Muscle of leg (tissue), 11 donors: ENCODE results near the gene SHISA7. TPM values are rescaled to one million over a fixed set of nuclear protein-coding genes. Genes with fewer than 3 reads are reported as not detected.

Experiments used
- DNase-seq: peaks from one replicate; pipeline ENCODE4 v3.0.0; 2013
- H3K27ac ChIP-seq: one replicate; pipeline ENCODE4 v1.5.1; 2013; ENCODE audit warnings: mild to moderate bottlenecking, low read length, control low read depth
- H3K27me3 ChIP-seq: one replicate; pipeline ENCODE4 v1.6.1; 2013; ENCODE audit warnings: low read length; ENCODE audit not compliant: control insufficient read depth, insufficient read depth
- H3K36me3 ChIP-seq: one replicate; pipeline ENCODE4 v1.6.1; 2013; ENCODE audit warnings: low read length; ENCODE audit not compliant: control insufficient read depth, insufficient read depth
- H3K4me1 ChIP-seq: one replicate; pipeline ENCODE4 v1.6.1; 2013; ENCODE audit warnings: low read length; ENCODE audit not compliant: control insufficient read depth, insufficient read depth
- H3K4me3 ChIP-seq: one replicate; pipeline ENCODE4 v1.5.1; 2013; ENCODE audit warnings: low read length, control low read depth
- H3K9me3 ChIP-seq: replicated peaks from 2 replicates; pipeline ENCODE4 v1.6.1; 2013; ENCODE audit warnings: low read depth, low read length; ENCODE audit not compliant: control insufficient read depth
- WGBS: methylation state at CpG from one replicate; pipeline ENCODE4 v1.1.5; 2013; ENCODE audit warnings: missing lambda C conversion rate; ENCODE audit not compliant: insufficient coverage; 5-methylcytosine and 5-hydroxymethylcytosine counted together
- polyA plus RNA-seq, 8 donors: library from polyadenylated mRNA; unstranded; fragments of 120-200 nt; gene quantifications; one replicate each; pipeline versions ENCODE4 v1.2.1 to v1.2.3, GENCODE V29; 2013; ENCODE audit warnings: inconsistent platforms in 1 of 8, low replicate concordance in 1 of 8; ENCODE audit not compliant: insufficient read length in 8 of 8, insufficient read depth in 1 of 8
- total RNA-seq: library from RNA; stranded (reverse); fragments of 120-200 nt; gene quantifications from one replicate; pipeline ENCODE4 v1.2.4, GENCODE V29; 2013

SHISA7 gene
- total and polyA plus RNA-seq, 9 donors = under 0.01 to 0.32 (median 0.16) TPM

- Histone ChIP-seq H3K9me3 (no peaks in the 10 kb centered on the region), H3K27me3 (no peaks in the 10 kb centered on the region)
Measured at GRCh38 chr19:55486971-55487923, 44.1 kb upstream of the SHISA7 start.

GRCh38 chr19:55486043-55486970 is 43.2 kb upstream of the SHISA7 start:
- 39% methylated on average over 47 of the region's 53 CpGs for WGBS
- Histone ChIP-seq H3K27ac (peak overlapping the region; percentile 95), H3K4me1 (peaks cover 66% of the 10 kb centered on the region), H3K36me3 (peaks cover 13% of the 10 kb centered on the region), H3K4me3 (peak overlapping the region; percentile 6), H3K27me3 (no peaks in the 10 kb centered on the region), H3K9me3 (no peaks in the 10 kb centered on the region)
- peak; percentile 53 for DNase-seq

More at GRCh38 chr19:55486971-55487923, 44.1 kb upstream of the SHISA7 start:
- H3K4me3 ChIP-seq = peak overlapping the region; percentile 17
- 14% methylated on average over 7 of the region's 27 CpGs for WGBS
- peak overlapping the region; percentile 95 for H3K27ac ChIP-seq
- peaks cover 75% of the 10 kb centered on the region for H3K4me1 ChIP-seq
- DNase-seq = peak; percentile 99
- peaks cover 11% of the 10 kb centered on the region for H3K36me3 ChIP-seq

DNA sequence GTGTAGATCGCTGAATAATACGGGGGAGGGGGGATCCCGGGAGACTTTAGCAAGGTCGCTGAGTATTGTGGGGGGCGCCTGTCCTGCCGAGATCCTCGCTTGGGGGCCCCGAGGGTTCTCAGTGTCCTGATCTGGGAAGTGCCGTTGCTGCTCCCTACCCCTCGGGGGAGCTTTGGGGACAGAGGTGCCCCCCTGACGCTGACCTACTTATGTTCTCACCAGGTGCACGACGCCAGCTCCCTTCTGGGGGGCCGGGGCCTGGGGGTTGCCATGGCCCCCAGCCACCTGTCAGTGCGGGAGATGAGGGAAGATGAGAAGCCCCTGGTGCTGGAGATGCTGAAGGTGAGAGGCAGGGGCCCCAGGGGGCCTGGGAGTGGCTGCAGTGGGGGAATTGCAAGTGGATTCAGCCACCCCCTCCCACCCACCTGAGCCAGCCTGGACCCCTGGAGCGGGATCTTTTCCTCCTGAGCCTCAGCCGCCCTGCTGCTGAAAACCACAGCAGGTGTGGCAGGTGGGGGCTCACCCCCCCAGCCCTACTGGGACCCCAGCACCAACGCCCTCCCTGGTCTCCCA is 42.4 kb upstream of the SHISA7 start:
- H3K27me3 ChIP-seq = no peaks in the 10 kb centered on the region
- WGBS = 18% methylated on average over 7 of the region's 18 CpGs
- peaks cover 14% of the 10 kb centered on the region for H3K36me3 ChIP-seq
- H3K9me3 ChIP-seq = no peaks in the 10 kb centered on the region
- peak overlapping the region; percentile 95 for H3K27ac ChIP-seq
- peaks cover 58% of the 10 kb centered on the region for H3K4me1 ChIP-seq
- DNase-seq = peak; percentile 46
- peak overlapping the region; percentile 75 for H3K4me3 ChIP-seq

GRCh38 chr19:55484593-55485438 is 41.7 kb upstream of the SHISA7 start, which contains the start of gene NAT14:
NAT14 (plus strand) TSS chr19:55485188; CDS start chr19:55485709, 521 bp downstream.
- peak; percentile 82 for DNase-seq

DNA sequence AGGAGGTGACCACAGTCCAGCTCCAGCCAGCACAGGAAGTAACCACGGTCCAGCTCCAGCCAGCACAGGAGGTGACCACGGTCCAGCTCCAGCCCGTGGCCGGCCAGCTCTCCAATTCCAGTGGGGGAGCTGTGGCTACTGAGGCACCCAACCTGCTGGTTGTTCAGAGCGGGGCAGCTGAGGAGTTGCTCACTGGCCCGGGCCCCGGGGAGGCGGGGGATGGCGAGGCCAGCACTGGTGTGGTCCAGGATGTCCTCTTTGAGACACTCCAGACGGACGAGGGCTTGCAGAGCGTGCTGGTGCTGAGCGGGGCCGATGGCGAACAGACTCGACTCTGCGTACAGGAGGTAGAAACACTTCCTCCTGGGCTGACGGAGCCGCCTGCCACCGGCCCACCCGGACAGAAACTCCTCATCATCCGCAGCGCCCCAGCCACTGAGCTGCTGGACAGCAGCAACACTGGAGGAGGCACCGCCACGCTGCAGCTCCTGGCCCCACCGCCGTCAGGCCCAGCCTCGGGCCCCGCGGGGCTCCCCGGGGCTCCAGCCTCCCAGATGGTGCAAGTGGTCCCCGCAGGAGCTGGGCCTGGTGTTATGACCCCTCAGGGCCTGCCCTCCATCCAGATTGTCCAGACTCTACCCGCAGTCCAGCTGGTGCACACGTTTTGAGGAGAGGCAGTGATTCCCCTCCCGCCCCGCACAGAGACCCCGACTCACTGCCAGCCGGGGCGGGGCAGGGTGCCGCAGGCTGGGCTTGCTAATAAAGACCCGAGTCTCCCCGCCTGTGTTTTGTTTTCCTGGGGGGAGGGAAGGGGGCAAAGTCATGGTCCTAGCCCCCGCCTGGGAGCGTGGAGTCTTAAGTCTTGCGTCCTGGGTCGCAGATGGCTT is 40.8 kb upstream of the SHISA7 start:
- Histone ChIP-seq H3K27me3 (no peaks in the 10 kb centered on the region), H3K4me1 (peaks cover 46% of the 10 kb centered on the region), H3K9me3 (no peaks in the 10 kb centered on the region), H3K36me3 (peaks cover 14% of the 10 kb centered on the region), H3K27ac (peak overlapping the region; percentile 95), H3K4me3 (peak overlapping the region; percentile 75)
- WGBS = 66% methylated on average over 37 of the region's 46 CpGs
- no peak for DNase-seq

More at GRCh38 chr19:55484593-55485438, 41.7 kb upstream of the SHISA7 start, which contains the start of gene NAT14:
- H3K4me1 ChIP-seq = peaks cover 55% of the 10 kb centered on the region
- no peaks in the 10 kb centered on the region for H3K27me3 ChIP-seq
- H3K36me3 ChIP-seq = peaks cover 14% of the 10 kb centered on the region
- under 1% methylated on average over 67 of the region's 78 CpGs for WGBS
- peak within 1 kb of the TSS; percentile 75 for H3K4me3 ChIP-seq
- peak within 1 kb of the TSS; percentile 95 for H3K27ac ChIP-seq
- H3K9me3 ChIP-seq = no peaks in the 10 kb centered on the region

DNA sequence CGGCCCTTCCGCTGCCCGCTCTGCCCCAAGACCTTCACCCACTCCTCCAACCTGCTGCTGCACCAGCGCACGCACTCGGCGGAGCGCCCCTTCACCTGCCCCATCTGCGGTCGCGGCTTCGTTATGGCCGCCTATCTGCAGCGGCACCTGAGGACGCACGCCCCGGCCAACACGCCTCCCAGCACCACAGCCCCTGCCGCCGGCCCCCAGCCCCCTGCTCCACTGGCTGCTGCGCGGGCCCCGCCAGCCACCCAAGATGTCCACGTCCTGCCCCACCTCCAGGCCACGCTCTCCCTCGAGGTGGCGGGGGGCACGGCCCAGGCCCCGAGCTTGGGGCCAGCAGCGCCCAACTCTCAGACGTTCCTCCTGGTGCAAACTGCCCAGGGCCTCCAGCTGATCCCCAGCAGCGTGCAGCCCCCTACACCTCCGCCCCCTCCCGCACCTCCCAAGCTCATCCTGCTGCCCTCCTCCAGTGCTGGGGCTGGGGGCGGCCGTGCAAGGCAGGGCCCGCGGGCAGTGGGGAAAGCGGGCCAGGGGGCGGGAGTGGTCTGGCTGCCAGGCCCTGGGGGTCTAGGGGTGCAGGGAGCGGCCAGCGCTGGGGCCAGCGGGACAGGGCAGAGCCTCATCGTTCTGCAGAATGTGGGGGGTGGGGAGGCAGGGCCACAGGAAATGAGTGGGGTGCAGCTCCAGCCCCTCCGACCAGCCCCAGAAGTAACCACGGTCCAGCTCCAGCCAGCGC is 40.0 kb upstream of the SHISA7 start:
- H3K27me3 ChIP-seq = no peaks in the 10 kb centered on the region
- H3K9me3 ChIP-seq = no peaks in the 10 kb centered on the region
- no peak for DNase-seq
- H3K4me1 ChIP-seq = peaks cover 43% of the 10 kb centered on the region
- 90% methylated on average over 40 of the region's 47 CpGs for WGBS
- H3K4me3 ChIP-seq = no peak overlapping the region
- peaks cover 14% of the 10 kb centered on the region for H3K36me3 ChIP-seq
- H3K27ac ChIP-seq = no peak overlapping the region

DNA sequence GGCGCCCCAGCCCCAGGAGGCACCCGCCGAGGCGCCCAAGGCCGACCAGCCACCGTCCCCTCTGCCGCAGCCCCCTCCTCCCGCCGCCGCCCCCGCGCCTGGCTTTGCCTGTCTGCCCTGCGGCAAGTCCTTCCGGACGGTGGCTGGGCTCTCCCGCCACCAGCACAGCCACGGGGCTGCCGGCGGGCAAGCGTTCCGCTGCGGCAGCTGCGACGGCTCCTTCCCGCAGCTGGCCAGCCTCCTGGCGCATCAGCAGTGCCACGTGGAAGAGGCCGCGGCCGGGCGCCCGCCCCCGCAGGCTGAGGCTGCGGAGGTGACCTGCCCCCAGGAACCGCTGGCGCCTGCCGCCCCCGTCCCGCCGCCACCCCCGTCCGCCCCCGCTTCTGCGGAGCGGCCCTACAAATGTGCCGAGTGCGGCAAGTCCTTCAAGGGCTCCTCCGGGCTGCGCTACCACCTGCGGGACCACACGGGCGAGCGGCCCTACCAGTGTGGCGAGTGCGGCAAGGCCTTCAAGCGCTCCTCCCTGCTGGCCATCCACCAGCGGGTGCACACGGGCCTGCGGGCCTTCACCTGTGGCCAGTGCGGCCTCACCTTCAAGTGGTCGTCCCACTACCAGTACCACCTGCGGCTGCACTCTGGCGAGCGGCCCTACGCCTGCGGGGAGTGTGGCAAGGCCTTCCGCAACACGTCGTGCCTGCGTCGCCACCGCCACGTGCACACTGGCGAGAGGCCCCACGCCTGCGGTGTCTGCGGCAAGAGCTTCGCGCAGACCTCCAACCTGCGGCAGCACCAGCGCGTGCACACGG is 39.3 kb upstream of the SHISA7 start:
- DNase-seq = no peak
- WGBS = 82% methylated on average over 81 of the region's 83 CpGs

DNA sequence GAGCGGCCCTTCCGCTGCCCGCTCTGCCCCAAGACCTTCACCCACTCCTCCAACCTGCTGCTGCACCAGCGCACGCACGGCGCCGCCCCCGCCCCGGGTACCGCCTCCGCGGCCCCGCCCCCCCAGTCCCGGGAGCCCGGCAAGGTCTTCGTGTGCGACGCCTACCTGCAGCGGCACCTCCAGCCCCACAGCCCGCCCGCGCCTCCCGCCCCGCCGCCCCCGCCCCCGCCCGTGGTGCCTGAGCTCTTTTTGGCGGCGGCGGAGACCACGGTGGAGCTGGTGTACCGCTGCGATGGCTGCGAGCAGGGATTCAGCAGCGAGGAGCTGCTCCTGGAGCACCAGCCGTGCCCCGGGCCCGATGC is 38.7 kb upstream of the SHISA7 start:
- Histone ChIP-seq H3K4me3 (no peak overlapping the region), H3K27me3 (no peaks in the 10 kb centered on the region), H3K4me1 (peaks cover 40% of the 10 kb centered on the region), H3K9me3 (no peaks in the 10 kb centered on the region), H3K27ac (no peak overlapping the region), H3K36me3 (peaks cover 14% of the 10 kb centered on the region)
- WGBS = 63% methylated on average over 25 of the region's 40 CpGs
- no peak for DNase-seq

More for the DNA sequence above, 39.3 kb upstream of the SHISA7 start:
- Histone ChIP-seq H3K9me3 (no peaks in the 10 kb centered on the region), H3K27ac (no peak overlapping the region), H3K4me3 (no peak overlapping the region), H3K27me3 (no peaks in the 10 kb centered on the region), H3K36me3 (peaks cover 14% of the 10 kb centered on the region), H3K4me1 (peaks cover 43% of the 10 kb centered on the region)
